Endodermal cell (in vitro differentiated cells): Measurements from ENCODE around the gene NR0B2. TPM values are rescaled to one million over a fixed set of nuclear protein-coding genes. Genes with fewer than 3 reads are reported as not detected.

Experiments
- DNase-seq: peaks from one replicate; pipeline ENCODE4 v3.0.0-alpha.2; 2017
- H3K27ac ChIP-seq: 2 replicates; pipeline ENCODE4 v1.5.1; 2013; ENCODE audit warnings: mild to moderate bottlenecking, low read depth, low read length, moderate library complexity
- H3K27me3 ChIP-seq: 2 replicates; pipeline ENCODE4 v1.6.1; 2013; ENCODE audit warnings: mild to moderate bottlenecking, low read length, moderate library complexity; ENCODE audit not compliant: insufficient read depth, control insufficient read depth, poor library complexity, severe bottlenecking
- H3K36me3 ChIP-seq: 2 replicates; pipeline ENCODE4 v1.7.0; 2013; ENCODE audit warnings: mild to moderate bottlenecking, low read length, moderate library complexity; ENCODE audit not compliant: control insufficient read depth, insufficient read depth
- H3K4me1 ChIP-seq: one replicate; pipeline ENCODE4 v1.7.0; 2013; ENCODE audit warnings: low read length; ENCODE audit not compliant: control insufficient read depth, insufficient read depth
- H3K4me3 ChIP-seq: 2 replicates; pipeline ENCODE4 v1.5.1; 2013; ENCODE audit warnings: mild to moderate bottlenecking, low read length, moderate library complexity
- H3K9ac ChIP-seq: 2 replicates; pipeline ENCODE4 v1.6.1; 2013; ENCODE audit warnings: mild to moderate bottlenecking, low read length, moderate library complexity; ENCODE audit not compliant: poor library complexity, severe bottlenecking; ENCODE audit errors: extremely low read depth
- H3K9me3 ChIP-seq: 2 replicates; pipeline ENCODE4 v1.6.1; 2013; ENCODE audit warnings: mild to moderate bottlenecking, low read length, moderate library complexity; ENCODE audit not compliant: control insufficient read depth
- H3K27ac Mint-ChIP-seq: 2 replicates; pipeline ENCODE4 v1.8.0; 2020; ENCODE audit warnings: mixed read lengths
- H3K27me3 Mint-ChIP-seq: 2 replicates; pipeline ENCODE4 v1.8.0; 2021; ENCODE audit warnings: mild to moderate bottlenecking, mixed read lengths; ENCODE audit not compliant: insufficient read depth
- H3K36me3 Mint-ChIP-seq: 2 replicates; pipeline ENCODE4 v1.8.0; 2020; ENCODE audit warnings: low read depth, mixed read lengths
- H3K4me1 Mint-ChIP-seq: 2 replicates; pipeline ENCODE4 v1.8.0; 2020; ENCODE audit warnings: mixed read lengths
- H3K4me3 Mint-ChIP-seq: 2 replicates; pipeline ENCODE4 v1.8.0; 2020; ENCODE audit warnings: mild to moderate bottlenecking, moderate library complexity, mixed read lengths
- H3K9me3 Mint-ChIP-seq: 2 replicates; pipeline ENCODE4 v1.8.0; 2020; ENCODE audit warnings: mild to moderate bottlenecking, mixed read lengths
- WGBS, 2 experiments: methylation state at CpG; one replicate each; pipeline versions ENCODE4 v1.1.5 to v1.1.7; 2013; ENCODE audit warnings: missing lambda C conversion rate in 2 of 2, mixed read lengths in 1 of 2; ENCODE audit not compliant: insufficient coverage in 1 of 2, insufficient read length in 1 of 2; 5-methylcytosine and 5-hydroxymethylcytosine counted together
- total RNA-seq, 2 donors: library from RNA; stranded (reverse); fragmentation: NEBNext Ultra II Directional in 1 of 2; extraction: Animal tissue kit (Norgen Biotek cat#: 25700) in 1 of 2; gene quantifications; 2 replicates in 1 of 2; 3 replicates in 1 of 2; pipeline ENCODE4 v1.2.1, GENCODE V29; 2021
- TF ChIP-seq, protein P1 (sequence below): fragments of 200-600 bp; sonication (generic); conservative IDR thresholded peaks from 2 replicates; pipeline ENCODE4 v1.5.0; 2021; ENCODE audit warnings: antibody characterized with exemption, mild to moderate bottlenecking

NR0B2 gene
- total RNA-seq, 2 donors from 2014 or later: not detected

- Mint-ChIP-seq H3K27ac (no peak overlapping the region), H3K27me3 (peaks cover 10% of the 10 kb centered on the region), H3K4me1 (peaks cover 22% of the 10 kb centered on the region), H3K4me3 (no peak overlapping the region), H3K9me3 (no peaks in the 10 kb centered on the region), H3K36me3 (no peaks in the 10 kb centered on the region)
- Histone ChIP-seq H3K27ac (no peak overlapping the region), H3K9ac (no peak overlapping the region), H3K4me1 (peaks cover 11% of the 10 kb centered on the region), H3K27me3 (no peaks in the 10 kb centered on the region), H3K4me3 (no peak overlapping the region), H3K36me3 (no peaks in the 10 kb centered on the region), H3K9me3 (no peaks in the 10 kb centered on the region)
- TF ChIP-seq, protein P1, sequence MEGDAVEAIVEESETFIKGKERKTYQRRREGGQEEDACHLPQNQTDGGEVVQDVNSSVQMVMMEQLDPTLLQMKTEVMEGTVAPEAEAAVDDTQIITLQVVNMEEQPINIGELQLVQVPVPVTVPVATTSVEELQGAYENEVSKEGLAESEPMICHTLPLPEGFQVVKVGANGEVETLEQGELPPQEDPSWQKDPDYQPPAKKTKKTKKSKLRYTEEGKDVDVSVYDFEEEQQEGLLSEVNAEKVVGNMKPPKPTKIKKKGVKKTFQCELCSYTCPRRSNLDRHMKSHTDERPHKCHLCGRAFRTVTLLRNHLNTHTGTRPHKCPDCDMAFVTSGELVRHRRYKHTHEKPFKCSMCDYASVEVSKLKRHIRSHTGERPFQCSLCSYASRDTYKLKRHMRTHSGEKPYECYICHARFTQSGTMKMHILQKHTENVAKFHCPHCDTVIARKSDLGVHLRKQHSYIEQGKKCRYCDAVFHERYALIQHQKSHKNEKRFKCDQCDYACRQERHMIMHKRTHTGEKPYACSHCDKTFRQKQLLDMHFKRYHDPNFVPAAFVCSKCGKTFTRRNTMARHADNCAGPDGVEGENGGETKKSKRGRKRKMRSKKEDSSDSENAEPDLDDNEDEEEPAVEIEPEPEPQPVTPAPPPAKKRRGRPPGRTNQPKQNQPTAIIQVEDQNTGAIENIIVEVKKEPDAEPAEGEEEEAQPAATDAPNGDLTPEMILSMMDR: no peak
- no peak for DNase-seq
- WGBS, 2 experiments: 82 to 83% methylated on average over 6 of the region's 6 CpGs
These were observed 6.5 kb downstream of the NR0B2 start for GRCh38 chr1:26907071-26907917.

GRCh38 chr1:26900815-26901511 lies 12.8 kb downstream of the NR0B2 start:
- Histone ChIP-seq H3K9ac (peak overlapping the region; percentile 98), H3K9me3 (no peaks in the 10 kb centered on the region), H3K27ac (no peak overlapping the region), H3K4me1 (no peaks in the 10 kb centered on the region), H3K27me3 (no peaks in the 10 kb centered on the region), H3K4me3 (peak overlapping the region; percentile 84), H3K36me3 (peaks cover 16% of the 10 kb centered on the region)
- TF ChIP-seq, protein P1: no peak
- Mint-ChIP-seq H3K4me1 (peaks cover 19% of the 10 kb centered on the region), H3K36me3 (peaks cover 18% of the 10 kb centered on the region), H3K27me3 (no peaks in the 10 kb centered on the region), H3K27ac (peak overlapping the region; percentile 99), H3K9me3 (no peaks in the 10 kb centered on the region), H3K4me3 (peak overlapping the region; percentile 92)
- DNase-seq: no peak
- WGBS, 2 experiments: 75 to 82% methylated on average over 11 to 17 of the region's 18 CpGs

DNA sequence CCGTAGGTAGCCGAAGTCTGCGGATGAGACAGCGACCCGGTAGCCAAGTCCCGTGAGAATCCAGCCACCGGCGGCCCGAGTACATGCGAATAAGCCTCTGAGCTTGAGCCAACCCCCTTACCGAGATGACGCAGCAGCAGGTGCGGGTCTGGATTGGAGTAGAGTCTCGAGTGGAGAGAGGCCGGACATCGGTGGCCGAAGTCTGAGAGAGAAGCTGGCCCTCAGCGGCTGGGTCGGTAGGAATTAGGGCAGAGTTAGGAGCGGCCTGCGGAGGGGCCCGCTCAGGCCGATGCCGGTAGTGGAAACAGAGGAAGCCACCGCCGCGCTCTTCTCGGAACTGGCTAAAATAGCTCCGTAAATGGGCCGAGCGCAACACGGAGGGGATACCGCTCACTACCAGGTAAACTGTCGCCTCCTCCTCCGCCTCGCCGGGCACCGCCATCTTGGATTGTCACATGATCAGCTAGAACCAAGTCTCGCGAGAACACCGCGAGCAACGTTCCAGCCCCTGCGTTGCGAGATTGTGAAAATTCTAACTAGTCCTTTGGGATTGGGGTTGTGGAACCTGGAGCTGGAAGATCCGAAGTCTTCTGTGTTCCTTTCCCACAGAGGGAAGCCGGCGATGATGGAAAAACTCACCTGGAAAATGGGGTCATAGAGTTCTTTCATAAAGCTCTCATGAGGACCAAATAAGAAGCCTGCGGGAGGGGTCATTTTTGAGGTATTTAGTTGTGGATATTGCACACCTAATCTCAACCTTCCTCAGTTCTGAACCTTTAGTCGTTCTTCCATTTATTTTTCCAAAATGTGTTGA lies 13.6 kb downstream of the NR0B2 start, which contains the start of gene GPATCH3:
GPATCH3 (minus strand) TSS at position 467 of the 814 bp plus-strand sequence; CDS start at position 442, 25 bp downstream.
- no peaks in the 10 kb centered on the region for H3K9me3 Mint-ChIP-seq
- peak within 1 kb of the TSS; percentile 99 for H3K27ac Mint-ChIP-seq
- H3K4me3 Mint-ChIP-seq: peak within 1 kb of the TSS; percentile 92
- H3K9me3 ChIP-seq: no peaks in the 10 kb centered on the region
- TF ChIP-seq, protein P1: no peak
- H3K36me3 Mint-ChIP-seq: peaks cover 23% of the 10 kb centered on the region
- H3K4me1 Mint-ChIP-seq: peaks cover 19% of the 10 kb centered on the region
- peak; percentile 95 for DNase-seq
- peaks cover 18% of the 10 kb centered on the region for H3K36me3 ChIP-seq
- no peaks in the 10 kb centered on the region for H3K27me3 Mint-ChIP-seq
- peak within 1 kb of the TSS; percentile 86 for H3K27ac ChIP-seq
- peak within 1 kb of the TSS; percentile 98 for H3K9ac ChIP-seq
- no peaks in the 10 kb centered on the region for H3K4me1 ChIP-seq
- WGBS, 2 experiments: 0 to 1% methylated on average over 33 to 49 of the region's 50 CpGs
- peak within 1 kb of the TSS; percentile 84 for H3K4me3 ChIP-seq
- no peaks in the 10 kb centered on the region for H3K27me3 ChIP-seq
